HG03432 (cell line): ENCODE data around the gene SLC1A1.

ENCODE experiments used
- ATAC-seq: cut with Tn5 transposase; IDR thresholded peaks from one replicate; pipeline ENCODE4 v1.9.1; 2021; ENCODE audit warnings: mild to moderate bottlenecking, moderate library complexity; ENCODE audit not compliant: unreplicated experiment

Gene SLC1A1

DNA sequence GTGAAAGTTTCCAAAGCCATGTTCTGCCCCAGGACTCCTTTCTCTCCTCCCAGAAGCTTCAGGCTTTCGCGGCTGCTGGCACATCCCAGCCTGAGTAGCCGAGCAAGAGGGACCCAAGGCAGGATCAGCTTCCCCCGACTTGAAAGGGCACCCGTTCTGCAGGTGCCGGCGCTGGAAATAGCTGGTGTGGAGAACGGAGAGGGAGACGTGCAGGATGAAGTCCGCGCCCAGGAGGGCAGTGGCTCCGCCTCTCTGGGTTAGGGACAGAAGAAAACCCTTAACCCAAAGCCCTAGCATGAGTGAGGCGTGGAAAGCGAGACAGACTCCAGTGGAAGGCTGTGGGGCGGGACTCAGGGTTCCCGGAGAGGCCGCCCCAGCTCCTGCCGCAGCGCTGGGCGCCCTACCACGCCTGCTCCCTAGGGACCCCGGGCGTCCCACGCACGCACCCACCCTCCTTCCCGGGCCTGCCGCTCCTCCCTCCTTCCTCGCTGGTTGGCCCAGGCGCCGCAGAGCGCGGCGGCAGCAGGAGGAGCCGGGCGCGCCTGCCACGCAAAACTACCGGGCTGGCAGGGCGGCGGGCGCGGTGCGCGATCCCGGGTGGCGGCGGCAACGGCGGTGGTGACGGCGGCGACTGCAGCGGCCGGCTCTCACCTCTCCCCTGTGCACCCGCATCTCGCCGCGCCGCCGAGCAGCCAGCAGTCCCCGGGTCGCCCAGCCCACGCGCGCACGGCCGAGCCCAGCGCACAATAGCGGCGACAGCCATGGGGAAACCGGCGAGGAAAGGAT lies at the start of gene SLC1A1:
TSS of gene SLC1A1 (plus strand) at position 550 of the 786 bp plus-strand sequence. CDS start at position 762, 212 bp downstream.
- ATAC-seq, result peak; percentile 88

DNA sequence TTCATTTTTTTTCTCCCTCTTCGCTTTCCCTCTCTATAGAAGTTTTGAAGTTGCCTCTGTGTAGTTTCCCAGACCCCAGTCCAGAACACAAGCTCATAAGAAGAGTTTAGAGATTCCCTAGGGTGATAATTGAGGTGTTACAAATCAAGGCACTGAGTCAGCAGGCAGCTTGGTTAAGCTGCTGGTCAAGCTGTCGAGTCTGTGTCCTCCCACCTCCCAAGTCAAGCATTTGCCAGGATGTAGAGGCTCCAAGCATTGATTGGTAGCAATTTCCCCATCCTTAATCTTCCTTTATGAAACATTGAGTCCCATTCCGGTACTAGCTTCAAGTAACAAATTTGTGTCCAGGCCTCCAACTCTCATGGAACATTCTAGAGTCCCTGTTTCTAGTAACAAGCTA lies 47.5 kb upstream of the SLC1A1 start:
- no peak for ATAC-seq

DNA sequence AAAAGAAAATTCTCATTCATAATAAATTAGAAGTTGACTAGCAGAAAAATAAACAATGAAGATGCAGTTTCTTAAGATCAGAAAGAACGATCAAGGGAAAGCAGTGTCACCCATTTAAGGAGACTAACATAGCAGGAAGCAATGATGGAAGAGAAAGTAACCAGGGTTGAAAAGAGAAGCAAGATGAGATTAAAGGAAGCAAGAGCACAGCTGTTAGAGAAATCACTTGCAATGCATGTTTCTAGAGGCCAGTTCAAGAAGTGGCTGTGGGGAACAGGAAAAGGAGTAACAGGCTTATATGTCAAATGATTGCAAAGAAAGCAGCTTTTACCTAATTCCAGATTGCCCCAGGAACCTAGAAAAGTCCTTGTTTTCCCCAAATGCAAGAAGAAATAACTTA lies 46.8 kb upstream of the SLC1A1 start:
- ATAC-seq, result no peak

DNA sequence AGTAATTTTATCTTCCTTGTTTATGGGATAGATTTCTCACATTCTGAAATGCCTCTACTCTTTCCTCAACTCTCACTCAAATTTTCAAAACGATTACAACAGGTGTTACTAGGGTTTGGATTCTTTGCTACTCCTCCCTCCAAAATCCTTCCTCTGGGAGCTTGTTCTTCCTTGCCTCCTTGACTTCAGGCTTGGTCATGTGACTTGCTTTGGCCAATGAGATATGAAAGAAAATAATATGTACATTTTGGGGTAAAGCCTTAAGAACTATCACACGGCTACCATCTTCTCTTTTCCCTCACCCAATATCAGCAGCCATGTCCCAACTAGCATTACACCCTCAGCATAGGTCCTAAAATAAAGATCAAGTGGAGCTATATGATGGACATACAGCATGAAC lies 28.8 kb upstream of the SLC1A1 start:
- no peak for ATAC-seq

DNA sequence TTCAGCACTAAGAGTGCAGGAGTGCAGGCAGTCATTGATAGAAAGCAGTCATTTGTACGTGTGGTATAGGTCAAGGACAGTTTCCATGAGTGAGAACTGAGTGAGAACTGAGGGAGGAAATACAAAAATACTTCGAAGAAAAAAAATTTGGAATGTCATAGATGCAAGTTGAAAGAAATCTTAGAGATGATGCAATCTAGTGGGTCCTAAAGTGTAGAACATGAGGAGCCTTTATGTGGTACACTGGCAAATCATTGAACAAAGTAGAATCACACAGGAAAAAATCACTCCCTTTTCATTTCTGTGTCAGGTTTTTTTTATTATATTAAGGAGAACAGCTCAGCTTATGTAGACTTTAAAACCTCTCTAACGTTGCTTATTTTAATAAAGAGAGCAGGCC lies 26.4 kb upstream of the SLC1A1 start:
- no peak for ATAC-seq

DNA sequence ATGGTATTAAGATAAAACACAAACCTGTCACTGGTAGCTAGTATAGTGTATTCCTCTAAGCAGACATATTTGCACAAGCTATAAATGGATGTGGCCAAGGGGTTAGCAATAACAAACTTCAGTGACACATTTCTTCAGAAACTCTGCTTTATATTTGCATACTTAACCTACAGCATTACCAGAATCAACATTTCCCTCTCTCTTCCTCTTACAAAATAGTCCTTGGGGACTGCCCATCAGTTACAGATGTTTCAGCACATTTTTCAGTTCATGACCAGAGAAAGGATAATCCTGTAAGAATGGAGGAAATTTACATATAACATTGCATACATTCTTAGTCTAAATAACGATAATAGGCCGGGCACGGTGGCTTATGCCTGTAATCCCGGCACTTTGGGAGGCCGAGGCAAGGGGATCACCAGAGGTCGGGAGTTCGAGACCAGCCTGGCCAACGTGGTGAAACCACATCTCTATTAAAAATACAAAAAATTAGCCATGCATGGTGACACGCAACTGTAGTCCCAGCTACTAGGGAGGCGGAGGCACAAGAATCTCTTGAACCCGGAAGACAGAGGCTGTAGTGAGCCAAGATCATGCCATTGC lies 25.3 kb upstream of the SLC1A1 start:
- peak; percentile 96 for ATAC-seq

DNA sequence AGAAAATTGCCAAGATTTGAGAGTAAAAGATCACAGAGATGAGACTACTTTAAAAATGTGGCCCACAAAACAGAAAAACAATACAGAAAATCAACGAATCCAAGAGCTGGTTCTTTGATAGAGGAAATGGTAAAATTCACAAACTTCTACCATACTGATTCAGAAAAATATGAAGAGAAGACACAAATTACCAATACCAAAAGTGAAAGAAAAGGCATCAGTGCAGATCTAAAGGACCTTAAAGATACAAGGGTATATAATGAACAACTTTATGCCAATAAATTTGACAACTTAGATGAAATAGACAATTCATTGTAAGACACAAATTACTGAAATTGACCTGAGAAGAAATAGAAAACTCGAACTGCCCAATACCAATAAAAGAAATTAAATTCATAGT lies 24.4 kb upstream of the SLC1A1 start:
- no peak for ATAC-seq

DNA sequence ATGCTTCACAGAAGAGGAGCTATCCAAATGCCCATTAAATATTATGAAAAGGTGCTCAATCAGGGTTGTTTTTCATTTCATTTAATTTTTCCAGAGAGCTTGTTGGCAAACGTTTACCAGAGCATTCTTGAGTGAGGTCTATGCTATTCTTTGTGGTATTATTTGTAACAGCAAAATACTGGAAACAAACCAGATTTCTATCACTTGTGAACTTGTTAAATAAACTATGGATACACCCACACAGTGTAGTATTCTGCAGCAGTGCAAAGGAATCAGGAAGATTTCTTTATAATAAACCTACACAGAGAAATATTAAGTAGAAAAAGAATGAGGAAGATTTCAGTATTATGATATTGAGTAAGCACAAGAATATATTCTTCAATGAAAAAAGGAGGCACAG lies 15.0 kb upstream of the SLC1A1 start:
- ATAC-seq, result no peak

DNA sequence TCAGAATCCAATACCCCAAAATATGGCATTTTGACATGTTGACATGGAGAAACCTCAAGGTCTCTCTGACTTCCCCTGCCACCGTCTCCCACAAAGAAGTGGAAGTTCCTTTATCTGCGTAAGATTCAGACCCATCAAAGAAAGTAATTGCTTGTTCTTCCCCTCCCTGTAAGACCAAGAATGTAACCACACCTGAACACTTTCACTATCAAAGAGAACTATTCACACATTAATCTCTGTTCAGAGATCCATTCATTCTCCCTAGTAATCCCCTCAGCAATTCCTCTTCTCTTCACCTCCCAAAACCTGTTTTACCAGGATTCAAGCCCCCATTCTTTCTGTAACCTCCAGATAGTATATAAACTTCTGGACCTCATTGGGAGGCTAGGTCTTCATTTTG lies 4.1 kb upstream of the SLC1A1 start:
- peak; percentile 25 for ATAC-seq

DNA sequence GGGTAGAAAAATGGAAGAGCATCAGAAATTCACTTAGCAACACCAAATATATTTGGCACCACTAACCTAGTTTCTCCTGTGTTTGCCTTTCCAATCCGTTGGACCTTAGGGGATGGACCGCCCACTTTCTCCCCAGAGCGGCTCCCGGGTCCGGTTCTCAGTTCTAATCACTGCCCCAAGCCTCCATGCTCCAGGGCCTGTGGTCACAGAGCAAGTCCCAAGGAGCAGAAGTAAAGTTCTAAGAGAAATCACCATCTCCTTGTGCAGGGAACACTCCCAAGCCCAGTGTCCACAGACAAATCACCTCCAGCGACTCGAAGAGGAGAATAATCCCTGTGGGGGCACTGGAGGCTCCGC lies 728 bp upstream of the SLC1A1 start:
- ATAC-seq, result peak; percentile 1

DNA sequence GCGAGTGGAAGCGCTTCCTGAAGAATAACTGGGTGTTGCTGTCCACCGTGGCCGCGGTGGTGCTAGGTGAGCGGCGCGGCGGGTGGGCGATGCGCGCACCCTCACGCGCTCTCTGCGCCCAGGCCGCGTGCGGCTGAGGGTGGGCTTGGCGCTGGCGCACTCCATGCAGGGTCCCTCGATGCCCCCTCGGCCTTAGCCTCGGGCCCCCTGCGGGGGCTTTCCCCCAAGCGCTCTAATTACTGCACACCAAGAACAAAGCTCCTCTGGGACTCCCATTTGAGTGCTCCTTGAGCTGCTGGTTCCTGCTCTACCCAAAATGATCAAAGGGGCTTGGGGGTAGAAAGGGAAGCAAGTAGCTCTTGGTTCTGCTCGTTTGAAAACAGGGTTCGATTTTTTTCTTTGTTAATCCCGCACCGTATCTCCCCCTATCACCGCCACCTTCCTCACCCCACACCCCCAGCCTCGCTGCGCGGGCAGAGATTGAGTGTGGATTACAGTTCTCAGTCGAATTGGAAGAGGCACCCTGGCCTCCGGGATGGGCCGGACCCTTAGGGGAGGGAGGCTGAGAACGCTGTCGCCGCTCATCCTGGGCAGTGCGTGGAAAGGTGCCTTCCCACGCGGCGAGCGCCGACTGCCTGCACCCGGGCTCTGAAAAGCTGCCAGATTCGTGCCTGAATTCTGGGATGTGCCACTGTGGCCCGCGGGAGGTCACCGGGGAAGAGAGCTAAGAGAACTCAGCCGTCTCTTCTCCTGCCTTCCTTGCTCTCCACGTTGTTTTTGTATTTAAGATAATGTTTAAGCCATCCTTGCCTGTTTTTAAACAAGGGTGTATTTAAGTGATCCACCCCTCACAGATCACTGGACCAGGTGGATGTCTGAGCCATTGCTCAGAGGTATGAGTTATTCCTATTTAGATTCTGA lies 697 bp downstream of the SLC1A1 start:
- peak; percentile 13 for ATAC-seq

DNA sequence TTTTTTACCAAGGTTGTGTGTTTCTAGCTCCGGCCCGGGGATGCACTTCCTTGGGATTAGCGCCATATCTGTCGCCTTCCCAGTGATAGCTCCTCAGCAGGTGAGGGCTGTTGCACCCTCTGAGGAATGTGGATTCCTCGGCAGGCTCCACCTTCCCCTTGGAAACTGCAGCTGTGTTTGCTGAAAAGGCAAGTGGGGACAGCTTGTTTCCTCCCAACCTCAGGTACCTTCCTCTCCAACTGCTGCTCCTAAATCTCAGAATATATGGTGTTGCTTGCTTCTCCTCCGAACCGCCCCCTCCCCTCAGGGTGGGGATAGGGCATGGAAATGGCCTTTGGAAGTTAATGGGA lies 1.3 kb downstream of the SLC1A1 start:
- no peak for ATAC-seq

DNA sequence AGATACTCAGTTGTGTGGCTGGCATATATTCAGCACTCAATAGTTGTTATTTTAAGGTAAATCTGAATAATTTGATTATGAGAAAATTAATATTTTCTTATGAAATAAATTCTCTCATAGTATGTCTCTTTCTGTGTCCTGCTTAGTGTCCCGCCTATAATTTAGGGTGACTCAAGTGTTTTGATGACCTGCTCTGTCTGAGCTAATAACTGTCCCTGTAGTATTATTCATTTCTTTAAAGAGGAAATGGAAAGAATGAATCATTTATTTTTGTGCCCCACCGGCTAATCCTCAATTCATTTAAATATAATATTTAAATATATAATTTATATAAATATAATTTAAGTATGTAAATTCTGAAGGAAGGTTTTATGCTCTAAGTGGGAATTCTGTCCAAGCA lies 4.1 kb downstream of the SLC1A1 start:
- ATAC-seq, result no peak

DNA sequence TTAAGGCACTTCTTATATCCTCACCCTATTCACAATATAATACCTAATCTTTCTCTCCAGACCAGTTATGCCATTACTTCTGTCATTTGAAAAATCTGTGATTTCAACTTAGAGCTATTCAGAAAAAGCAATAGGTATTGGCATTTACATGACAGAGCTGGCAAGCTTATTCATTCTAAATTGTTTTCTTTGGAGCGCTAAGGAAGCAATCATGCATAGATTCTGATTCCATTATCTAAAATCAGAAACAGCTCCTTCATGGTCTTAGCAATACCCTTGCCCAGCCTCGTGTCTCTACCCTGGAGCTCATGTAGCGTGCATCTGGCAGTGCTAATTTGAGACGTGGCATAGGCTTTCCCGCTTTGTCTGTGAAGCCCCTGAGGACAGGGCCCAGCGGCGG lies 4.5 kb downstream of the SLC1A1 start:
- ATAC-seq, result no peak

DNA sequence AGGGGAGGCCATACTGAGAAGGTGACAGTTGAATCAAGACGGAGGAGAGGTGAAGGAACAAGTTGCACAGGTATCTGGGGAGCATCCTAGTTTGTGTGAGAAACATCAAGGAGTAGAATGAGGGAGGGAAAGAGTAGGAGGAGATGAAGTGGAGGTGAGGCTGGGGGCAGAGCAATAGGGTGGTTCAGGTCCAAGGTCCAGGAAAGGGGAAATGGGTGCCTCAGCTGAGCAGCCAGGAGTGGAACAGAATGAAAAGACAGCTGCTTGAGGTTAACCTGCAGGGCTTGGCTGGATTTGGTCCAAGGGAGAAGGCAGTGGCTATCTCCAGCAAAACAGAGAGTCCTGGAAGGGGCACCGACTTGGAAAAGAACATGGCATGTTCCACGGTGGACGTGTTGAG lies 5.3 kb downstream of the SLC1A1 start:
- ATAC-seq, result no peak

DNA sequence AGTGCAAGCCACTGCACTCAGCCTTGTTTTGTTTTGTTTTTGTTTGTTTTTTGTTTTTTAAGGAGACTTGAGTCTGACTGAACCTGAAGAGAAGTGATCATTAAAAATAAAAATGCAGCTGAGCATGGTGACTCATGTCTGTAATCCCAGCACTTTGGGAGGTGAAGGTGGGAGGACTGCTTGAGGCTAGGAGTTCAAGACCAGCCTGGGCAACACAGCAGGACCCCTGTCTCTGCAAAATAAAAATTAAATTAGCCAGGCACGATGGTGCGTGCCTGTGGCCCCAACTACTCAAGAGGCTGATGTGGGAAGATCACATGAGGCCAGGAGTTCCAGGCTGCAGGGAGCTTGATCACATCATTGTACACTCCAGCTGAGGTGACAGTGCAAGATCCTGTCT lies 6.2 kb downstream of the SLC1A1 start:
- no peak for ATAC-seq

DNA sequence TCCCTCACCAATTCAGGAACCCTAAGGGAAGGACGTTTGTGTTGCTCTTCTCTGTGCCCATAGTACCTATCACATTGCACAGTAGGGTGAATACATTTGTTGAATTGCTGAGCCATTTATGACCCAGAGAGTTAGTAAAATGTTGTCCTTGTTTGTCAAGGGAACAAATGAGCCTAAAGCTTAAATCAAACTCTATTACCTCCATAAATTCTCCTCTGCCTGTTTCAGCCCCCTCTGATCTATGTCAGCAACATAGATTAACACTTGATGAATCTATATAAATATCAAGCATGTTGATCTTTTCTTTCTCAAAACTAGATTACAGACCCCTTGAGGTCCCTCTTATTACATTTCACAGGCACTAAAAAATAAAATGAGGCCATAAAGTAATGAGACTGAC lies 7.1 kb downstream of the SLC1A1 start:
- no peak for ATAC-seq

DNA sequence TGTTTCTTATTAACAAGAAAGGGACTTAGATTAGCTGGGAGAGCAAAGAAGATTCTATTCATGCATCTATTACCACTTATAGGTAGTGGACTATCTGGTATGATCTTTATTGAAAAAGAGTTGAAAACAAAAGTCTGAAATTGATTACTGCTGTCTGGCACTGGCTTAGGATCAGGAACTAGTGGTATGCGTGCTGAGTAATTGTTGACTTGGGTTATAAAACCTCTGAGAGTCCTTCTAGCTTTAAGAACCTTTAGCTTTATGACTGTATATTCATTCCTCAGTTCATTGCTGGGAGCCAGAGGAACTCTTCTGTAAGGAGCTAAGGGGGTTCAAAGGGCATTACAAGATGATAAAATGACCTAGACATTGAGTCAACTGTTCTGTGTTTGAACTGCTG lies 7.6 kb downstream of the SLC1A1 start:
- peak; percentile 33 for ATAC-seq

DNA sequence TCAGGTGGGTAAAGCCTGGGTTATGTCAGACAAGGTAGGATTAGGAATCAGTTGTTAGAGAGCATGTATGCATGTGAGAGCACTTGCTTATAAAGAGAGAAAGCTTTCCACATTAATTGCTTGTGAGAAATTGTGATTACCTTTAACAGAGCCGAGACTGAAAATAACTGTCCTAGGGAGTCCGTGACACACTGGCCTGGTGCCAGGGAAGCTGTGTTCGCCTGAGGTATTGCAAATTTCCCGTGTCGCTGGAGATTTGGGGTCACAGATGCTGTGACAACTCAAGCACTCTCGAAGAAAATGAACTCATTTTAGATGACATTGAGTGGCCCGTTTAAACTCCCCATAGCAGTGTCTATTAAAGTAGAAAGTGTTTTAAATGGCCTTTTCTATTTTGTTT lies 9.6 kb downstream of the SLC1A1 start:
- no peak for ATAC-seq

DNA sequence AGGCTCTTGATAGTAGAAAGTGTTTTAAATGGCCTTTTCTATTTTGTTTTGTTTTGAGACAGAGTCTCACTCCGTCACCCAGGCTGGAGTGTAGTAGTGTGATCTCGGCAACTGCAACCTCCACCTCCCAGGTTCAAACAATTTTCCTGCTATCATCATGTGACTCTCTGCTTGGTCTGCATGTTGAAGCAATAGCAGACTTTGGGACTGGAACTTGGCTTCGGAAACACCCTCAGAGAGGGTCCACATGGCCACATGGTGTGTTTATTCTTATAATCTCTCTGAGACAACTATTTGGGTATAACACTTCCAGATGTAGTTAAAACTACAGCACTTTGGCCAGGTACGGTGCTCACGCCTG lies 10.9 kb downstream of the SLC1A1 start:
- ATAC-seq, result no peak

DNA sequence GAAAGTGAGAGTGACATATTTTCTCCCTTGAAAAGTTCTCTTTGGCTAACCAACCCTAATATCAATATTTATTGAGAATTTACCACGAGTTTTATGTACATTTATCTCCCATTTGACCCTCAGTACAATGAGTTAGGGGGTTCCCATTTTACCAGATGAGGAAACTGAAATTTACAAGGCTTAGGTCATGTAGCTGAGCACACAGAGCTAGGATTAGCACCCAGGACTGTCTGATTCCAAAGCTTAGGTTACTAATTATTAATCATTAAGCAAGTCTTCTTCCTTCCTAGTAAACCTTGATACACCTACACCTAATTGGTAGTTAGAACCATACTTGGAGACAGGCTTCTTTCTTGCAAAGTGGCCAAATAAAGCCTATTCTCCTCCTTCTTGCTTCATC lies 12.2 kb downstream of the SLC1A1 start:
- no peak for ATAC-seq

DNA sequence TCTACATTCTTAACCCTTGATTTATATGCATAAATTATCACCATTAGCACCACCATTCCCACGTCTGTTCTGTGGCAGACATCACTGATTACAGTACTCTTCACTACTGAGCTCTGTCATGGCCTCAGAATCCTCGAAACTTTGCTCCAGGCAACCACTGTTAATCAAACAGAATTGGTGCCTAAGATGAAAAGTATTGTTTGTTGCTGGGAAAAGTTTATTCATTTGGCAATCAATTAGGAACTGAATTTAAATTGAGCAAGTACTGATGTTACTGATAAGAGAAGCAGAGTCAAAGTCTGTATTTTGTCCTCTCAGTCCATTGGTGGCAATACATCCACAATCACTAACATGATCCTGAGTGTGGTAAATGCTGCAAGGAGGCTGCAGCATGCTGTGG lies 12.8 kb downstream of the SLC1A1 start:
- no peak for ATAC-seq
